Upper lobe of right lung (tissue), 1 donor: Measurements from ENCODE around the gene OR51G2. TPM values are rescaled to one million over a fixed set of nuclear protein-coding genes. Genes with fewer than 3 reads are reported as not detected.
"Not testable (repeated sequence)": the region's sequence is repeated elsewhere in the genome, so short reads cannot be mapped to it uniquely, and the experiment has no call there.

Experiments used
- ATAC-seq: fragments of 200-7000 bp; cut with Tn5 transposase; one replicate; pipeline ENCODE4 v1.9.1; 2020; ENCODE audit warnings: mild to moderate bottlenecking, moderate library complexity
- DNase-seq: peaks from one replicate; pipeline ENCODE4 v3.0.0-alpha.2; 2020
- H3K27ac ChIP-seq: fragments of 200-600 bp; one replicate; pipeline ENCODE4 v1.8.0; 2022
- H3K27me3 ChIP-seq: fragments of 200-600 bp; one replicate; pipeline ENCODE4 v1.8.0; 2022; ENCODE audit warnings: mild to moderate bottlenecking
- H3K36me3 ChIP-seq: fragments of 200-600 bp; one replicate; pipeline ENCODE4 v1.8.0; 2022
- H3K4me1 ChIP-seq: fragments of 200-600 bp; one replicate; pipeline ENCODE4 v1.8.0; 2022
- H3K4me3 ChIP-seq: fragments of 200-600 bp; one replicate; pipeline ENCODE4 v1.8.0; 2022; ENCODE audit warnings: mild to moderate bottlenecking
- H3K9me3 ChIP-seq: fragments of 200-600 bp; one replicate; pipeline ENCODE4 v1.8.0; 2022
- intact Hi-C: fragments of 100-400 bp; cut with DNase I; formaldehyde crosslinking; loops from one replicate; pipeline ENCODE4 v1.11.0; 2022
- long read RNA-seq: library from polyadenylated mRNA; unstranded; transcript quantifications from one replicate; pipeline ENCODE4 v2.0.0, GENCODE V29; 2021
- total RNA-seq: library from RNA; stranded (reverse); fragmentation: NEBNext Ultra II Directional; extraction: Animal tissue kit (Norgen Biotek cat#: 25700); gene quantifications from one replicate; pipeline ENCODE4 v1.2.1, GENCODE V29; 2021
- TF ChIP-seq, protein P1 (sequence below): fragments of 200-600 bp; IDR thresholded peaks from one replicate; pipeline ENCODE4 v1.8.0; 2022; ENCODE audit warnings: antibody characterized with exemption
- donor health status: DM: no; HTN: yes; CAD: no; lungs with severe emphysema.

Gene OR51G2, protein sequence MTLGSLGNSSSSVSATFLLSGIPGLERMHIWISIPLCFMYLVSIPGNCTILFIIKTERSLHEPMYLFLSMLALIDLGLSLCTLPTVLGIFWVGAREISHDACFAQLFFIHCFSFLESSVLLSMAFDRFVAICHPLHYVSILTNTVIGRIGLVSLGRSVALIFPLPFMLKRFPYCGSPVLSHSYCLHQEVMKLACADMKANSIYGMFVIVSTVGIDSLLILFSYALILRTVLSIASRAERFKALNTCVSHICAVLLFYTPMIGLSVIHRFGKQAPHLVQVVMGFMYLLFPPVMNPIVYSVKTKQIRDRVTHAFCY
- total RNA-seq, result not detected
- long read RNA-seq, result 0 reads

- intact Hi-C loops, result no loop called here
- H3K27me3 ChIP-seq, result no peaks in the 10 kb centered on the region
Observed at GRCh38 chr11:4919250-4919649, at the start of gene OR51G2. TSS of gene OR51G2 (minus strand) at chr11:4919350. CDS start at chr11:4915663, 3,687 bp downstream.

GRCh38 chr11:4962816-4963215, 43.7 kb upstream of the OR51G2 start:
- no peaks in the 10 kb centered on the region for H3K9me3 ChIP-seq
- TF ChIP-seq, protein P1, sequence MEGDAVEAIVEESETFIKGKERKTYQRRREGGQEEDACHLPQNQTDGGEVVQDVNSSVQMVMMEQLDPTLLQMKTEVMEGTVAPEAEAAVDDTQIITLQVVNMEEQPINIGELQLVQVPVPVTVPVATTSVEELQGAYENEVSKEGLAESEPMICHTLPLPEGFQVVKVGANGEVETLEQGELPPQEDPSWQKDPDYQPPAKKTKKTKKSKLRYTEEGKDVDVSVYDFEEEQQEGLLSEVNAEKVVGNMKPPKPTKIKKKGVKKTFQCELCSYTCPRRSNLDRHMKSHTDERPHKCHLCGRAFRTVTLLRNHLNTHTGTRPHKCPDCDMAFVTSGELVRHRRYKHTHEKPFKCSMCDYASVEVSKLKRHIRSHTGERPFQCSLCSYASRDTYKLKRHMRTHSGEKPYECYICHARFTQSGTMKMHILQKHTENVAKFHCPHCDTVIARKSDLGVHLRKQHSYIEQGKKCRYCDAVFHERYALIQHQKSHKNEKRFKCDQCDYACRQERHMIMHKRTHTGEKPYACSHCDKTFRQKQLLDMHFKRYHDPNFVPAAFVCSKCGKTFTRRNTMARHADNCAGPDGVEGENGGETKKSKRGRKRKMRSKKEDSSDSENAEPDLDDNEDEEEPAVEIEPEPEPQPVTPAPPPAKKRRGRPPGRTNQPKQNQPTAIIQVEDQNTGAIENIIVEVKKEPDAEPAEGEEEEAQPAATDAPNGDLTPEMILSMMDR, result no peak
- DNase-seq, result no peak
- H3K36me3 ChIP-seq, result no peaks in the 10 kb centered on the region
- H3K4me3 ChIP-seq, result no peak overlapping the region
- no peaks in the 10 kb centered on the region for H3K4me1 ChIP-seq
- H3K27me3 ChIP-seq, result no peaks in the 10 kb centered on the region
- no peak for ATAC-seq
- intact Hi-C loops, result no loop called here
- no peak overlapping the region for H3K27ac ChIP-seq

More at GRCh38 chr11:4919250-4919649, at the start of gene OR51G2:
- no peak for DNase-seq
- Histone ChIP-seq H3K4me1 (no peaks in the 10 kb centered on the region), H3K9me3 (no peaks in the 10 kb centered on the region), H3K27ac (no peak within 1 kb of the TSS), H3K4me3 (no peak within 1 kb of the TSS), H3K36me3 (no peaks in the 10 kb centered on the region)
- no peak for ATAC-seq
- TF ChIP-seq, protein P1, result no peak

DNA sequence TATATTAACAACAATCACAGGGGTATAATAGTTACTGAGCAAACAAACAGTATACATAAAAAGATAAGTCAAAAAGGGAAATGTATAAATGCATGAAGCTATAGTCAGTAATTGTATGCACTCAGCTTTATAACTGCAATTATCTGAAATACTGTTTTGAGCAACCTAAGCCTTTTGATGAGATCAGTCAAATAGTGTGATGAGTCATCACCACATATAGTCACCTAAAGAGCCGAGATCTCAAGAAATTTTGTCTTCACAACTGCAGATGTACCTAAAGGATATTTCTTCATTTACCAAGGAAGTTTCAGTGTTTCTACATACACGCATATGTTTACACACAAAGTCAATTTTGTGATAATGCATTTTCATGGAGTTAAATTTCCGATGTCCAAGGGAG, 41.7 kb upstream of the OR51G2 start:
- TF ChIP-seq, protein P1, result no peak

GRCh38 chr11:4957396-4957795, 38.2 kb upstream of the OR51G2 start:
- intact Hi-C loops, result no loop called here

More for the DNA sequence above, 41.7 kb upstream of the OR51G2 start:
- Histone ChIP-seq H3K27me3 (no peaks in the 10 kb centered on the region), H3K27ac (no peak overlapping the region), H3K4me1 (no peaks in the 10 kb centered on the region), H3K9me3 (no peaks in the 10 kb centered on the region), H3K4me3 (no peak overlapping the region), H3K36me3 (no peaks in the 10 kb centered on the region)
- intact Hi-C loops, result no loop called here
- ATAC-seq, result no peak
- DNase-seq, result no peak

DNA sequence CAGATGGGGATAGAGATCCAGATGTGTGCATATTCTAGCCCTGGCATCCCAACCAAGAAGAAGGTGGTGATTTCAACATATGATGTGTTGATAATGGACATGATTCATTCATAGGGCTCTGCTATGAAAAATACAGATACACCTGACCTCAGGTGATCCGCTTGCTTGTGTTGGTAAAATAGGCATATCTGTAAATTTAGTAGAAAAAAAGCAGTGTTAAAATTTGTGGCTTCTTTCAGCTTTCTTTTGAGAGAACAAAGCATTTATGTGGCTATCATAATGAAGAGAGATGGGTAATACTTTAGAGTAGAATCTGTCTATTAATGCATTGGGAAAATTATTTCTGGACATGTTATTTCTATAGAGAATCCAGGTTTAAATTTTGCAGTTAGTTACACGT, 36.5 kb upstream of the OR51G2 start, which contains the start of gene OR51A2:
TSS of gene OR51A2 (minus strand) at position 101 of the 400 bp plus-strand sequence. CDS start at position 101, 0 bp downstream.
- ATAC-seq, H3K4me1 ChIP-seq, H3K27me3 ChIP-seq, H3K9me3 ChIP-seq, H3K4me3 ChIP-seq, intact Hi-C loops, DNase-seq, H3K27ac ChIP-seq, H3K36me3 ChIP-seq: not testable (repeated sequence)

More at GRCh38 chr11:4957396-4957795, 38.2 kb upstream of the OR51G2 start:
- Histone ChIP-seq H3K27ac (no peak overlapping the region), H3K4me3 (no peak overlapping the region), H3K27me3 (no peaks in the 10 kb centered on the region), H3K4me1 (no peaks in the 10 kb centered on the region), H3K9me3 (no peaks in the 10 kb centered on the region), H3K36me3 (no peaks in the 10 kb centered on the region)
- ATAC-seq (no peak), DNase-seq (no peak)
- TF ChIP-seq, protein P1, result no peak

DNA sequence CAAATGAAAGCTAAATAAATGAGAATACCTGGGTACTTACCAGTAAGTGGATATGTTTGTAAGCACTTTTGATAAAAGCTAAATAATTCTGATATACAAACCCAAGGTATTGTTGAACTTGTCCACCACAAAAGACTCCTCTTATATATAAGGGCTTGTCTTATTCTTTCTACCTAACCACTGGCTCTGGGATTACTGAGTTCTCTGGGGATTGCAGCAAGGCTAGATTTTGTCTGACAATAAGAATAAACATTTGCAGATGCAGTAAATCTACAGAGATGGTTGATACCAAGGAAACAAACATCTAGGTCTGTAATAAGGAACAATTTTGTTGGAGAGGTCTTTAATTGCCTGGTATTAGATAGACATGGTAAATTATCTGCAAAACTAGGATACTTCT, 28.4 kb upstream of the OR51G2 start, which contains the start of gene OR51A4:
TSS of gene OR51A4 (minus strand) at position 101 of the 400 bp plus-strand sequence. CDS start 505 bp downstream, outside the sequence.
- TF ChIP-seq, protein P1, result no peak
- no peak for ATAC-seq
- Histone ChIP-seq H3K27me3 (no peaks in the 10 kb centered on the region), H3K36me3 (no peaks in the 10 kb centered on the region), H3K4me3 (no peak within 1 kb of the TSS), H3K27ac (no peak within 1 kb of the TSS), H3K9me3 (no peaks in the 10 kb centered on the region), H3K4me1 (no peaks in the 10 kb centered on the region)
- intact Hi-C loops, result no loop called here
- DNase-seq, result no peak
